ENCODE measurements around the gene MTHFR. TPM values are rescaled to one million over a fixed set of nuclear protein-coding genes. Genes with fewer than 3 reads are reported as not detected.

Gene MTHFR
- total and polyA plus RNA-seq, 2 of the 4 experiments (the other 2 are of a cell fraction), result 7.3 to 7.4 TPM

- Histone ChIP-seq H2BK20ac (ENCODE audit: low read depth, low read length) (no peak overlapping the region), H3K4ac (ENCODE audit: low read depth, low read length) (no peak overlapping the region), H3K23ac (ENCODE audit: low read depth, low read length) (no peak overlapping the region), H4K20me1 (ENCODE audit: insufficient read depth, low read length) (no peaks in the 10 kb centered on the region), H2AK9ac (replicated peaks; ENCODE audit: low read depth, low read length, poor library complexity) (no peak overlapping the region), H3K56ac (ENCODE audit: extremely low read depth, insufficient read depth, low read length) (no peak overlapping the region), H3K79me1 (ENCODE audit: low read depth in 1 of 2, low read length in 2 of 2) (peaks cover 0 to 13% of the 10 kb centered on the region in 2 experiments; a peak in 2 of 4 replicates), H3K27ac (ENCODE audit: insufficient read depth, low read length) (no peak overlapping the region), H4K91ac (ENCODE audit: insufficient read depth, low read depth, low read length) (no peak overlapping the region), H3K14ac (replicated peaks; ENCODE audit: low read depth, low read length) (no peak overlapping the region), H4K5ac (ENCODE audit: low read depth, low read length) (no peak overlapping the region), H3K4me1 (ENCODE audit: control insufficient read depth, insufficient read depth, low read length) (peaks cover 28% of the 10 kb centered on the region), H4K8ac (ENCODE audit: low read depth in 2 of 2, low read length in 2 of 2) (no peak overlapping the region), H3K4me3 (ENCODE audit: insufficient read depth, low read depth, low read length) (no peak overlapping the region), H3K27me3 (ENCODE audit: control insufficient read depth, insufficient read depth, low read length) (no peaks in the 10 kb centered on the region), H3K9me1 (ENCODE audit: insufficient read depth, low read length) (peaks cover 26% of the 10 kb centered on the region), H2AFZ (replicated peaks; ENCODE audit: low read length, poor library complexity) (no peak overlapping the region), H3K4me2 (ENCODE audit: low read depth, low read length) (no peak overlapping the region), H3K9me3 (ENCODE audit: control insufficient read depth, insufficient read depth, low read length) (no peaks in the 10 kb centered on the region), H2BK120ac (ENCODE audit: low read depth, low read length) (no peak overlapping the region), H2BK5ac (ENCODE audit: low read depth, low read length, poor library complexity, severe bottlenecking) (no peak overlapping the region), H2AK5ac (ENCODE audit: low read depth, low read length) (no peak overlapping the region), H3K36me3 (ENCODE audit: control insufficient read depth, insufficient read depth, low read length) (peaks cover 53% of the 10 kb centered on the region), H3K18ac (ENCODE audit: low read depth, low read length) (no peak overlapping the region), H3K9ac (ENCODE audit: low read depth, low read length) (no peak overlapping the region), H2BK15ac (ENCODE audit: low read depth, low read length) (no peak overlapping the region)
- ATAC-seq (ENCODE audit: low read depth) (no peak), DNase-seq (no peak)
- ChIA-PET POLR2A (ENCODE audit: unreplicated experiment) (no interaction called here), CTCF (interaction anchor here (0.5 kb wide), 1 partner anchor 8 kb away, joined by 3 read pairs; no protein-coding TSS in a partner anchor)
- intact Hi-C loops (cut with micrococcal nuclease), result no loop called here
- in situ Hi-C loops (cut with MboI; ENCODE audit: low sequenced_read_pairs), result no loop called here
- 100% methylated on average over 1 of the region's 19 CpGs; no CpG with 5 or more reads in 1 of the 2 experiments for WGBS, 2 experiments (ENCODE audit: extremely low coverage in 2 of 2, insufficient read length in 1 of 2)
- BruUV-seq (replicated peaks), result no TSS peak
- dilution Hi-C loops (cut with HindIII; ENCODE audit: low sequenced_read_pairs, unreplicated experiment), result no loop called here
- TF ChIP-seq RAD21 (IDR thresholded peaks at IDR 0.05; ENCODE audit: low read length) (no peak), BHLHE40 (IDR thresholded peaks at IDR 0.05; ENCODE audit: low read depth, low read length) (no peak), CEBPB (IDR thresholded peaks at IDR 0.05; ENCODE audit: low read depth, low read length) (no peak), CHD1 (IDR thresholded peaks at IDR 0.05; ENCODE audit: low read depth, low read length) (no peak), NFE2L2 (IDR thresholded peaks at IDR 0.05; ENCODE audit: low read depth, low read length) (no peak), SMC3 (IDR thresholded peaks at IDR 0.05; ENCODE audit: low read depth, low read length) (no peak), RFX5 (IDR thresholded peaks at IDR 0.05; ENCODE audit: low read depth, low read length) (no peak), RCOR1 (IDR thresholded peaks at IDR 0.05; ENCODE audit: insufficient replicate concordance, low read length) (no peak), MAFK (IDR thresholded peaks at IDR 0.05; ENCODE audit: low read depth, low read length) (no peak), MAZ (IDR thresholded peaks at IDR 0.05; ENCODE audit: borderline replicate concordance, low read depth, low read length) (no peak), POLR2A (IDR thresholded peaks at IDR 0.05; ENCODE audit: low read depth, low read length) (no peak), FOS (IDR thresholded peaks at IDR 0.05; ENCODE audit: low read depth, low read length) (no peak), ELK1 (IDR thresholded peaks at IDR 0.05; ENCODE audit: borderline replicate concordance, low read depth, low read length) (no peak)
- TF ChIP-seq, protein P1, sequence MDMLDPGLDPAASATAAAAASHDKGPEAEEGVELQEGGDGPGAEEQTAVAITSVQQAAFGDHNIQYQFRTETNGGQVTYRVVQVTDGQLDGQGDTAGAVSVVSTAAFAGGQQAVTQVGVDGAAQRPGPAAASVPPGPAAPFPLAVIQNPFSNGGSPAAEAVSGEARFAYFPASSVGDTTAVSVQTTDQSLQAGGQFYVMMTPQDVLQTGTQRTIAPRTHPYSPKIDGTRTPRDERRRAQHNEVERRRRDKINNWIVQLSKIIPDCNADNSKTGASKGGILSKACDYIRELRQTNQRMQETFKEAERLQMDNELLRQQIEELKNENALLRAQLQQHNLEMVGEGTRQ (IDR thresholded peaks at IDR 0.05; ENCODE audit: low read depth, low read length), result no peak
- TF ChIP-seq, protein P2, sequence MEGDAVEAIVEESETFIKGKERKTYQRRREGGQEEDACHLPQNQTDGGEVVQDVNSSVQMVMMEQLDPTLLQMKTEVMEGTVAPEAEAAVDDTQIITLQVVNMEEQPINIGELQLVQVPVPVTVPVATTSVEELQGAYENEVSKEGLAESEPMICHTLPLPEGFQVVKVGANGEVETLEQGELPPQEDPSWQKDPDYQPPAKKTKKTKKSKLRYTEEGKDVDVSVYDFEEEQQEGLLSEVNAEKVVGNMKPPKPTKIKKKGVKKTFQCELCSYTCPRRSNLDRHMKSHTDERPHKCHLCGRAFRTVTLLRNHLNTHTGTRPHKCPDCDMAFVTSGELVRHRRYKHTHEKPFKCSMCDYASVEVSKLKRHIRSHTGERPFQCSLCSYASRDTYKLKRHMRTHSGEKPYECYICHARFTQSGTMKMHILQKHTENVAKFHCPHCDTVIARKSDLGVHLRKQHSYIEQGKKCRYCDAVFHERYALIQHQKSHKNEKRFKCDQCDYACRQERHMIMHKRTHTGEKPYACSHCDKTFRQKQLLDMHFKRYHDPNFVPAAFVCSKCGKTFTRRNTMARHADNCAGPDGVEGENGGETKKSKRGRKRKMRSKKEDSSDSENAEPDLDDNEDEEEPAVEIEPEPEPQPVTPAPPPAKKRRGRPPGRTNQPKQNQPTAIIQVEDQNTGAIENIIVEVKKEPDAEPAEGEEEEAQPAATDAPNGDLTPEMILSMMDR (conservative IDR thresholded peaks at IDR 0.05; ENCODE audit: low read depth, low read length), result no peak
These were observed 11.1 kb downstream of the MTHFR start for GRCh38 chr1:11794446-11795237.
